ENCODE measurements around the gene DENND5A.
"Not testable (repeated sequence)": the region's sequence is repeated elsewhere in the genome, so short reads cannot be mapped to it uniquely, and the experiment has no call there.

DNA sequence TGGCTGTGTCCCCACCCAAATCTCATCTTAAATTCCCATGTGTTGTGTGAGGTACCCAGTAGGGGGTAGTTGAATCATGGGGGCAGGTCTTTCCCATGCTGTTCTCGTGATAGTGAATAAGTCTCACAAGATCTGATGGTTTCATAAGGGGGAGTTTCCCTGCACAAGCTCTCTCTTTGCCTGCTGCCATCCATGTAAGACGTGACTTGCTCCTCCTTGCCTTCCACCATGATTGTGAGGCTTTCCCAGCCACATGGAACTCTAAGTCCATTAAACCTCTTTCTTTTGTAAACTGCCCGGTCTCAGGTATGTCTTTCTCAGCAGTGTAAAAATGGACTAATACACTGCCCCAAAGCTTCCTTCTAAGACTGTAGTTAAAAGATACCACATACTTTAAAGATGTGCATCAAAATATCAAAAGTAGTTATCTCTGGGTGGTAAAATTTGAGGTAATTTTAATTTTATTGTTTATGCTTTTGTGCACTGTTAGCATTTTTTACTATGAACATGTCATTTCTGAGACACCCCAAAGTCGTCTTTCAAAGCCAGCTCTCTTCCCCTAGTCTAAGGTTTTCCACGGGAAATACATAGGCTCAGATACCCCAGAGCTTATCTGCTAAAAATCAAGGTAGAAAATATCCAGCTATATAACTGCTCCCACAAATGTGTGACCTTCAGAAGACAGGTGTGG lies 74.7 kb downstream of the DENND5A start:
- not testable (repeated sequence) for TF ChIP-seq HDAC2 (IDR thresholded peaks at IDR 0.05; ENCODE audit: borderline replicate concordance in 1 of 2, low read depth in 2 of 2, low read length in 2 of 2); POLR2AphosphoS5 (IDR thresholded peaks at IDR 0.05; ENCODE audit: low read depth, low read length); TBP (IDR thresholded peaks at IDR 0.05; ENCODE audit: low read depth, low read length); EGR1 (IDR thresholded peaks at IDR 0.05; ENCODE audit: borderline replicate concordance, low read depth, low read length); KDM1A (IDR thresholded peaks at IDR 0.05; ENCODE audit: borderline replicate concordance, low read length)
- TF ChIP-seq, protein P1, sequence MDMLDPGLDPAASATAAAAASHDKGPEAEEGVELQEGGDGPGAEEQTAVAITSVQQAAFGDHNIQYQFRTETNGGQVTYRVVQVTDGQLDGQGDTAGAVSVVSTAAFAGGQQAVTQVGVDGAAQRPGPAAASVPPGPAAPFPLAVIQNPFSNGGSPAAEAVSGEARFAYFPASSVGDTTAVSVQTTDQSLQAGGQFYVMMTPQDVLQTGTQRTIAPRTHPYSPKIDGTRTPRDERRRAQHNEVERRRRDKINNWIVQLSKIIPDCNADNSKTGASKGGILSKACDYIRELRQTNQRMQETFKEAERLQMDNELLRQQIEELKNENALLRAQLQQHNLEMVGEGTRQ (IDR thresholded peaks at IDR 0.05; ENCODE audit: low read length), result not testable (repeated sequence)
- TF ChIP-seq, protein P2, sequence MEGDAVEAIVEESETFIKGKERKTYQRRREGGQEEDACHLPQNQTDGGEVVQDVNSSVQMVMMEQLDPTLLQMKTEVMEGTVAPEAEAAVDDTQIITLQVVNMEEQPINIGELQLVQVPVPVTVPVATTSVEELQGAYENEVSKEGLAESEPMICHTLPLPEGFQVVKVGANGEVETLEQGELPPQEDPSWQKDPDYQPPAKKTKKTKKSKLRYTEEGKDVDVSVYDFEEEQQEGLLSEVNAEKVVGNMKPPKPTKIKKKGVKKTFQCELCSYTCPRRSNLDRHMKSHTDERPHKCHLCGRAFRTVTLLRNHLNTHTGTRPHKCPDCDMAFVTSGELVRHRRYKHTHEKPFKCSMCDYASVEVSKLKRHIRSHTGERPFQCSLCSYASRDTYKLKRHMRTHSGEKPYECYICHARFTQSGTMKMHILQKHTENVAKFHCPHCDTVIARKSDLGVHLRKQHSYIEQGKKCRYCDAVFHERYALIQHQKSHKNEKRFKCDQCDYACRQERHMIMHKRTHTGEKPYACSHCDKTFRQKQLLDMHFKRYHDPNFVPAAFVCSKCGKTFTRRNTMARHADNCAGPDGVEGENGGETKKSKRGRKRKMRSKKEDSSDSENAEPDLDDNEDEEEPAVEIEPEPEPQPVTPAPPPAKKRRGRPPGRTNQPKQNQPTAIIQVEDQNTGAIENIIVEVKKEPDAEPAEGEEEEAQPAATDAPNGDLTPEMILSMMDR (IDR thresholded peaks at IDR 0.05; ENCODE audit: control extremely low read depth in 1 of 3, insufficient read depth in 1 of 3, low read depth in 1 of 3, low read length in 3 of 3), result not testable (repeated sequence)

Measured in H1 (cell line).